ENCODE measurements around the gene SPECC1. TPM values are rescaled to one million over a fixed set of nuclear protein-coding genes. Genes with fewer than 3 reads are reported as not detected.
"Not testable (repeated sequence)": the region's sequence is repeated elsewhere in the genome, so short reads cannot be mapped to it uniquely, and the experiment has no call there.

SPECC1 gene
- total and polyA plus RNA-seq, 10 of the 15 experiments (the other 5 are each of a cell fraction or from before 2014, with no cell fraction given): 6.4 to 40.6 (median 23.9) TPM

GRCh38 chr17:20009302-20010098, at the start of gene SPECC1 (continued):
- TF ChIP-seq SUZ12 (IDR thresholded peaks at IDR 0.05; ENCODE audit: unreplicated experiment) (no peak), ATF7 (IDR thresholded peaks at IDR 0.05; ENCODE audit: low read depth) (no peak), MXI1 (IDR thresholded peaks at IDR 0.05; ENCODE audit: low read depth, low read length) (no peak), MAX (IDR thresholded peaks at IDR 0.05; ENCODE audit: low read depth, low read length) (no peak), LARP7 (IDR thresholded peaks at IDR 0.05) (peak; percentile 59; the same call in 1 of the 2 replicates), YBX1 (IDR thresholded peaks at IDR 0.05) (no peak), POU2F2 (IDR thresholded peaks at IDR 0.05; ENCODE audit: borderline replicate concordance, low read depth, low read length) (no peak), SREBF2 (IDR thresholded peaks at IDR 0.05; ENCODE audit: low read length) (no peak), RB1 (IDR thresholded peaks at IDR 0.05; ENCODE audit: borderline replicate concordance) (0 out of 2 replicates have a peak, but pooled peaks have one; percentile 2), ZNF207 (IDR thresholded peaks at IDR 0.05; ENCODE audit: borderline replicate concordance) (no peak)

GRCh38 chr17:19962954-19963353, 46.2 kb upstream of the SPECC1 start:
- H3K4me1 ChIP-seq (ENCODE audit: control insufficient read depth, insufficient read depth, low read length); POLR2A ChIA-PET; H3K4me2 ChIP-seq (ENCODE audit: control insufficient read depth, insufficient read depth); FAIRE-seq; H2AFZ ChIP-seq (ENCODE audit: control insufficient read depth, low read depth, low read length); intact Hi-C loops (cut with micrococcal nuclease; ENCODE audit: unreplicated experiment); RAD21 ChIA-PET (ENCODE audit: unreplicated experiment); H3K4me3 ChIP-seq; H3K9ac ChIP-seq (ENCODE audit: control insufficient read depth, insufficient read depth, low read length); SMC1A ChIA-PET (ENCODE audit: uncharacterized antibody, unreplicated experiment); CTCF ChIA-PET; H3K27me3 ChIP-seq (replicated peaks in 1 of 2; ENCODE audit: control insufficient read depth in 2 of 2, insufficient read depth in 2 of 2, low read length in 1 of 2); H3K27ac ChIP-seq (ENCODE audit: control insufficient read depth, insufficient read depth); H3K79me2 ChIP-seq (ENCODE audit: control insufficient read depth, insufficient read depth, low read length); H3K9me3 ChIP-seq (replicated peaks; ENCODE audit: control insufficient read depth, insufficient read depth, low read length); BruUV-seq (replicated peaks); H4K20me1 ChIP-seq (ENCODE audit: control insufficient read depth, insufficient read depth); ATAC-seq; DNase-seq (ENCODE audit: low read depth, low spot score); in situ Hi-C loops (cut with MboI): not testable (repeated sequence)
- peaks cover 4 to 21% of the 10 kb centered on the region in 2 experiments for H3K36me3 ChIP-seq (ENCODE audit: control insufficient read depth in 2 of 2, insufficient read depth in 2 of 2, low read length in 1 of 2)
- WGBS (ENCODE audit: insufficient coverage, insufficient replicate concordance, low lambda C conversion rate, missing lambda C conversion rate): 96% methylated on average over 1 of the region's 2 CpGs
